HG02759 (cell line): ENCODE results near the gene SPATA12.
A peak's percentile ranks its signal among the peaks of the same experiment; 100 is the strongest.

Source experiments
- ATAC-seq: cut with Tn5 transposase; IDR thresholded peaks from one replicate; pipeline ENCODE4 v1.9.1; 2021; ENCODE audit warnings: mild to moderate bottlenecking, moderate library complexity; ENCODE audit not compliant: unreplicated experiment

SPATA12 gene, protein sequence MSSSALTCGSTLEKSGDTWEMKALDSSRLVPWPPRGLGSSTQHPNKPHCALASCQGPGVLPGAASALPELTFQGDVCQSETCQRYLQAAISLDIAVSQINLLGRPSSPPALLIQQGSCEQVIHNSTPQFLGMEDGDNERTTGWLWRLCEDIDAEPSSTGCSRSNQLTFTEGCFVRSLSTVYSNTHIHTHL

DNA sequence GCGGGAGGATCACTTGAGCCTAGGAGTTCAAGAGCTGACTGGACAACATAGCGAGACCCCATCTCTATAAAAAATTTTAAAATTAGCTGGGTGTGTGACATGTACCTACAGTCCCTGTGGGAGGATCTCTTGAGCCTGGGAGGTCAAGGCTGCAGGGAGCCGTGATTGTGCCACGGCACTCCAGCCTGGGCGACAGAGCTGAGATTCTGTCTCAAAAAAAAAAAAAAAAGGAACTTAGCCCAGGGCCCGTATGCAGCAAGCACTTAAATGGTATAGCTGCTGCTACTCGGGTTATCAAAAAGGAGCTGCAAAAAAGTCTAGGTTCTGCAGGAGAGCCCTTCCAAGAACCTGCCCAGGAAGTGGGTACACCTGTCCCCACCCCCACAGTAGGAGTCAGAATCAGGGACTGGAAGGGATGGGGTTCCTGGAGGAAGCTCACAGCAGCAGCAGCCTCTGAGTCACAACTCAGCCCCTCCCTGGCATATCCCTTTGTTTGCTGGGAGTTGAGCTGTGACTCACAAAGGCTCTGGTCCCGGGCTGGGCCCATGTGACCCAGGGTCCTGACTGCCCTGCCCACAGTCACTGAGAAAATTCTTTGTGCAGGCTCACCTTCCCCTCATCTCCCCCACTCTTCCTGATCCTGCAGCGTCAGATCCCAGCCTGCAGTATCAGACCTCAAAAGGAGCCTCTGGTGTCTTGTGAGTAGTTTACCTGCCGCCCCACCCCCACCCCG is at the start of gene SPATA12:
Gene SPATA12 (plus strand): TSS at position 576 of the 733 bp plus-strand sequence. CDS start 13,031 bp downstream, outside the sequence.
- no peak for ATAC-seq

DNA sequence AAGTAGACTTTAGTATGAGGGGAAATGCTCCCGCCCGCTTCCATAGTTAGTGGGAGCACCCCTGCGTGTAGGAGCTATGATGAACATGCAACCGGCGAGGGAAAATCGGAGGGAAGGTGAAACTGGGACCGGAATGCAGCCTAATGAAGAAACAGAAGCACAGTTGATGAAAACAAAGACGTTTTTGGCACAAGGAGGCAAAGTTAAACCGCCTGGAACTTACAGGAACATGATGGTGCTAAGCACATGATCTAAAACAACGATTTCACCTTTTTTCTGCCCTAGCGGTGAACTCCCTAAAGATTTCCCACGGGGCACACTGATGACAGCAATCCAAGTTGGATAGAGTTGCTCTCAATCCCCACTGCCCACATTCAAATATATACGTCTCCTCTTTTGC is 49.4 kb upstream of the SPATA12 start:
- no peak for ATAC-seq

DNA sequence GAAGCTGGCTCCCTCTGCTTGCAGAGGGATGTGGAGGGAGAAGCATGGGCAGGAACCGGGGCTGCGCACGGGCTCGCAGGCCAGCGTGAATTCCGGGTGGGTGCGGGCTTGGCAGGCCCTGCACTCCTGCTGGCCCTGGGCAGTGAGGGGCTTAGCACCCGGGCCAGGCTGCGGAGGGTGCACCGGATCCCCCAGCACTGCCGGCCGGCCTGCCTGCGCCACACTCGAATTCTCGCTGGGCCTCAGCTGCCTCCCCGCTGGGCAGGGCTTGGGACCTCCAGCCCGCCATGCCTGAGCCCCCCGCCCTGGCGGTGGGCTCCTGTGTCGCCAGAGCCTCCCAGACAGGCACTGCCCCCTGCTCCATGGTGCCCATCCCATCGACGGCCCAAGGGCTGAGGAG is 47.6 kb upstream of the SPATA12 start:
- no peak for ATAC-seq

DNA sequence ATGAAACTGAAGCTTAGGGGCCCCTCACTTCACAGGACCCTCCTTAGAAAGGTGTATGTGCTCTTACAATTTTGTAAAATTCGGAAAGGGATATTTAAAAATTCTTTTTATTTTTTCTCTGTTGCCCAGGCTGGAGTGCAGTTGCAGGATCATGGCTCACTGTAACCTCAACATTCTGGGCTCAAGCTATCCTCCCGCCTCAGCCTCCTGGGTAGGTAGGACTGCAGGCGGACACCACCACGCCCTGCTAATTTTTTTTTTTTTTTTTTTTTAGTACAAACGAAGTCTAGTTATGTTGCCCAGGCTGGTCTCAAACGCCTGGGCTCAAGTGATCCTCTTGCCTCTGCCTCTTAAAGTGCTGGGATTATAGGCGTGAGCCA is 45.1 kb upstream of the SPATA12 start:
- no peak for ATAC-seq

DNA sequence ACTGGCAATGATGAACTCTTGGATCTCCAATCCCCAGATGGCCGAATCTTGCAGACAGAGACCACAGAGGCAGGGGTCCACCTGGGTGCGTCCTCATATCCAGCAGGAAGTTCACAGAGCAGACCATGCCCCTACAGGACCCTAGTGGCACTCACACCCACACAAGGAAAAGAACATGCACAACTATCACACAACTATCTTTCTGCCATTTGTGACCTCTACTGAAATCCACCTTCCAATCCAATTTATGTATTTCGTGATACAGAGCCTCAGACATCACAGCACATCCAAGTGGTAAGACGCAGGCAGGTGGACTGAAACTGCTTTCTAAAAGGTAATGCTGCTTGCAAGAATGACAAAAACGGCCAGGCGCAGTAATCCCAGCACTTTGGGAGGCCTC is 44.6 kb upstream of the SPATA12 start:
- no peak for ATAC-seq

DNA sequence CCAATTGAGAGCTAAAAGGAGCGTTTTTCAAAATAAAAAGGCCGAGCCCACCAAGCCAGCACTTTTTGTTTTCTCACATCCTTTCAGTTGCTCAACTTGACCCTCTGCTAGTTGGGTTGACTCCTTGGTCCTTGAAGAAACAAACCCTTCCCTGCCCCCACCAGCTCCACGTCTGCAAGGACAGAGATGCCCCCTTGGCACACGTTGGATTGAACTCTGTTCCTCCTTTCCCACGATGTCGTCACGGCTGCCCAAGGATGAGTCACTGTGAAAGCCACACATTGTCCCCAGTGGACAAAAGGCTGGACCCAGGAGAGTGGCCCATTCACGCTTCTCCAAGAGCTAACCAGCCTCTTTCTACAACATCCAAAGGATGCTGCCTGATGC is 43.0 kb upstream of the SPATA12 start:
- ATAC-seq: no peak

DNA sequence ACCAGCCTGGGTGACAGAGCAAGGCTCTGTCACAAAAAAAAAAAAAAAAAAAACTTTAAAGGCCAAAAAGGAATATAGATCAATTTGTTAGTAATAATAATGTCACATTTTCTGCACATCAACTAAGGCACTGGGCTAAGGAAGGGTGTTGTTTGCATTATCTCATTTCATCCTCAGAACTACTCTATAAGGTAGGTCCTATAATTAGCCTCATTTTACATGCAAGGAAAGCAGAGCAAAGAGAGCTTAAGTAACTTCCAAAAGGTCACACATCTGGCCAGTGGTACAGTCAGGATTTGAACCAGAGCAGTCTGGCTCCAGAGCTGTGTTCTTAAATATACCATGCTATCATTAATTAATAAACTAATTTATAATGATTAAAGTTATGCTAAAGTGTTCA is 42.2 kb upstream of the SPATA12 start:
- ATAC-seq: no peak

DNA sequence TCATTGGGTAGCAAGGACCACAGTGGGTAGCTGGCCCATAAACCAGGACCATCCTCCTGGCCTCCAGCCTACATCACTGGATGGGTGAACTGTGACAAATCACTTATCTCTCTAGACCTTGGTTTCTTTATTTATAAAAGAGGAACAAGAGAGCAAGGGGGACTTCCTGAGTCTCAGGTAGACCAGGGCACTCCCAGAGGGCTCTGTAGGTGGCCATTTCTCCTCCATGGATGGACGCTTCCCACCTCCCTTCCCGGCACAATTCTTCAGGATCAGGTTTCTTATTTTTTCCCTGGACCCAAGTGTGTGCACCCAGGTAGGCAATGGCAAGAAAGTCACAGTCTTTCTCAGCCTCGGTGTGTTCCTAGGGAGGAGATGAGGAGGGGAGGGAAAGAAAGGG is 41.4 kb upstream of the SPATA12 start:
- ATAC-seq: peak; percentile 45

DNA sequence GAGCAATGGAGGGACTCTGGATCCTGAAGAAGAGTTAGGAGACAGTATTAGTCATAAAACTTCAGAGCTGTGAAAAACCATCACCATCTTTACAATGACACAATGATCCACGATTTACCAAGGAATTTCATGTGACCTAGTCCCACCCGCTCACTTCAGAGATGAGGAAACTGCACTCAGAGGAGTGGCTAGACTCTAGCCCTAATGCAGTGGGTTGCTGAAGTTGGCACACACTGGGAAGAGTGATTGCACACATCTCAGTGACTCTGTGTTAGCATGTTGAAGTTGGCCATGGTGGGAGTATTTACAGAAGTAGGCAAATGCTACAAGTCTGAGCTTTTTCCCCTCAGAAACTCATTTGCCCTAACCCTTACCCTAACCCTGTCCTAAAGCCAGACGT is 35.2 kb upstream of the SPATA12 start:
- ATAC-seq: no peak

DNA sequence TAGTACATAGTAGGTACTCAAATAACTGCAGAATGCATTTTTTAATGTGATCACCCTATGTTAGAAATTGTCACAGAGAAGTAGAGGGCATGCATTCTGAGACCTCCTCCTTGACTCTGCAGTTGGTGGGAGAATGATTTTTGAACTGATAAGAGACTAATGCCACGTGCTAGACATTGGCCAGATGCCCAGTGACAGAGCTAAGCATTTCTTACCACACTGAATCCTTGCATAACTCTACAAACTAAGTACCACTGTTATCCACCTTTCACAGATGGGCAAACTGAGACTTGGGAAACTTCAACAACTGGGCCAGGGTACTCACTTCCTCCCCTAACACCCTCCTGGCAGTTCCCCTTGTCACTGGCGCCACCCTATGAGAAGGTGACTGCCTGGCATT is 33.5 kb upstream of the SPATA12 start:
- no peak for ATAC-seq

DNA sequence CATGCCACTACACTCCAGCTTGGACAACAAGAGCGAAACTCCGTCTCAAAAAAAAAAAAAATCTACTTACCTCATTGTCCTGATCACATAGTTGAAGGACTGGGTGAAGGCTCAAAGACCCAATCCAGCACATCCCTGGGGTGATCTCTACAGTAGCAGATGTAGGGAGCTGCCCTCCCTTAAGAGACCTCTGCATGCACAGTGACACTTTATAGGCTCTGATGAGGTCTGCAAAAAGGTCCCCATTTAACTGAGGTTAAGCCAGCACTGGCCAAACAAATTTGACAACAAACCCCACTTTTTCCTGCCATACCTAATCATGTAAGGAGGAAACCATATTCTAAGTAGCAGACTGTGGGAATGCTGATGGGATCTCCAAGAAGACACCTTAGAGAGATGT is 31.1 kb upstream of the SPATA12 start:
- no peak for ATAC-seq

DNA sequence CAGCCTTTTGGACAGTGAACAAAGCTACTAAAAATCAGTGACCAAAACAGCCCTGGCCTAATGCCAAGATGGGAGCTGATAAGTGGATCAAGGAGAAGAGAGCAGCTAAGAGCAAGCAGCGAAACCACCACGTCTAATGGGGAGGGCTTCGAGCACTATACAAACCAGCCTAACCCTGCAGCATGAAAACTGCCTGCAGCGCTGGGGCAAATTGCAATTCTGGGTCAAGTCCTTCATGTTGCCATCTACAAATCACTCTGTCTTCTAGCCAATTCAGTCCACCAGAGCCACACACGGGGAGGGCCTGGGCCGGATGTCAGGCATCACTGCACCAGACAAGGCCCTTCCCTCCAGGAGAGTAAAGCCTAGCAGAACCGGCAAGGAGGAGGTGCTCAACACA is 30.5 kb upstream of the SPATA12 start:
- ATAC-seq: no peak

DNA sequence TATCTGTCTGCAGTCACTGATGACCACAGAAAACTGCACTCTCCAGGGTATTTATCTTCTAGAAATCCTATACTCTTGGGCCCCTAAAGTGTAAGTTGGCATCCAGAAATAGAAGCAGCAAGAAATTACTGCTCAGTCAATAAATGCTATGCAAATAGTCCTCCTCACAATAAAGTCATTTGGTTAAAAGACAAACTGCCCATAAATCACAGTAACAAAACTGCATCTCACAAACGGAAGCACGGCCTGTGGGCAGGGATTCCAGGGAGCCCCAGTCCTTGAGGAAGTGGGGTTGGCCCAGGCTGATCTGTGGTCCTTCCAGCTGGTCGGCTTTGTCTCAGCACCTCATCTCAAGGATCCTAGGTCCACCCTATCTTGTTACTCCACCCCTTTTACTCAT is 29.7 kb upstream of the SPATA12 start:
- ATAC-seq: no peak

DNA sequence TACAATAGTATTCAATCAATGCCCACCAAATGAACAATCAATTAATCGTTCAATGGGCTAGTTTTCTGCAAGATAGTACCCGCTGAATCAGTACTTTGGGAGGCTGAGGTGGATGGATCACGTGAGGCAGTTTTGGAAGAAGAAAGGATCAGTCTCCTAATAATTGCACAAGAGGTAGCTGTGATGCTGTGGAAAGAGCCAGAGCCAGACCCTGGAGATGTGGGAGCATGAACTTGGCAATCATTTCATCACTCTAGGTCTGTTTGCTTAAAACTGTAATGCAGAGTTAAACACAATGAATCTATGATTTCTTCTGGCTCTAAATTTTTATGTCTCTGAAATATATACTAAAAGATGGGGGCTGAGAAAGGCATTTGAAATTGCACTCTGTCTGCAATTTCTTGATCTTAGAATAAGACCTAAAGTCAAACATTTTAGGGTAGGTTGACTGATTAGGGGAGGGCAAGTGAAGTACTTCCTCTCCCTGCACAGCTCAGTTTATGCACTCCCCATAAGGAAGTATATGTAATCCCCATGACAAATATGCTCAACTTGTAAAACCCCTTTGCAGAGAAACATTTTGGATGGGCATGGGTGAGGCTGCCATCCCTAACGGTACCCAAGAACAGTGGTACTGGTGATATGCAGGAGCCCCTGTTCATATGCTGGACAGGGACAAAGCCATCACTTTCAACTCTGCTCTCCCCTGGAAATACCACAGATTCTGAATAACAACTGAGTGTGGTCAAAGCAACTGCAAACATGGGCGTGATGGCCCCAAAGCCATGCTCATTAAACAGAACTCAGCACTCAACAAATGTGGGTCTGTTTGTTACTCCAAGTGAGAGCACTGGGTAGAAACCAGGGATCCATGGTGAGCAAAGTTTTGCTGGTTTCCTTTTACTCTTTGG is 28.6 kb upstream of the SPATA12 start:
- no peak for ATAC-seq

DNA sequence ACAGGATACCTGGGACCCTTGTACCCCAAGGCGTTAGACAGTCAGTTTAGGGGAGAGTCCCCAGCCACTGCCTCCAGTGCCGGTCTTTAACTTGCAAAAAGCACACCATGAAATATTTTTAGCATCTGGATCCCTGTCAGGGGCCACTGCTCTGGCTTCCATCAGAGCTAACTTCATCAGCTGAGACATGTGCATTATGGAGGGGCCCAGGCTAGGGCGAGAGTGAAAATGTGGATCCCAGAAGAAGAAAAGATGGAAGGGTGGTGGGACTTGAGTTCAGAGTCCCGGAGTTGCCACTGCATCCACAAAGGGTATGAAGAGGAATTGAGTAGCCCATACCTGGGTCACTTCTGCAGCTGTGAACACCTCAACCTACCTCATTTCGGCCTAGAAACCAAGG is 23.5 kb upstream of the SPATA12 start:
- ATAC-seq: no peak

DNA sequence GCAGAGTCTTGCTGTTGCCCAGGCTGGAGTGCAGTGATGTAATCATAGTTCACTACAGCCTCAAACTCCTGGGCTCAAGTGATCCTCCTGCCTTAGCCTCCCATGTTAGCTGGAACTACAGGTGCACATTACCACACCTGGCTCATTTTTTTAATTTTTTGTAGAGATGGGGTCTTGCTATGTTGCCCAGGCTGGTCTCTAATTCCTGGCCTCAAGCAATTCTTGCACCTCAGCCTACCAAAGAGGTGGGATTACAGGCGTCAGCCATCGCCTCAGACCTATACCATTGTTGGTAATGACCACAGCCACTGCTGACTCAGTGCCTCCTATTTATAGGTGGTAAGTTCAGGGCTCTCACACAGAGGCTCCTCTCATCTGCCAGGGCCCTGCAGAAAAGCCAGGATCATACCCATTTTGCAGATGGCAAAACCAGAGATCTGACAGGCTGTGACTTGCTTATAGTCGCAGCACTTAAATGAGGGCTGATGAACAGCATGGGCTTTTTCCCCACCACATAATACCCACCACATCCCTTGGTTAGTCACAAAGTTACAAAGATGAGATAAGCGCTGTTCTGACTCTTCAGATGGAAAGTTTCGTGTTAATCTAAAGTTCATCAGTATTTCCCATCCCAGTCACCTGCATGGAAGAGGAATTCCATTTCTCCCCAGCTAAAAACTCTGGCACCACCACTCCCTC is 21.8 kb upstream of the SPATA12 start:
- no peak for ATAC-seq

DNA sequence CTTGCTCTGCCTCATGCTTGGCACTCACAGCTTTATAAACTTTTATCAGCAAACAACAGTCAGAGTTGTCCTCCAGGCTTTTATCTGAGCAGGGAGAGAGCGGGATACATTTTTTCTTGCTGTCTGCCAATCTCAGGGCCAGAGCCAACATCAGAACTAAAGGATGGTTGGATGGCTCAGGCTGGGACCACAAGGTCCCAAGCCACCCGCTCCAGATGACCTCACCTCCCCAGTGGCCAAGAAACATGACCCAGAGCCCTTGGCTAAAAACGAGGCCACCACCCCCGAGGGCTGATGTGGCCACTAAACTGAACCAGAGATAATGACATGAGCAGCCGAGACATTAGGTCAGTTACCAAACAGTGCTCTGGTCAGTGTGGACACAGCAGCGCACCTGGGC is 18.8 kb upstream of the SPATA12 start:
- ATAC-seq: no peak

DNA sequence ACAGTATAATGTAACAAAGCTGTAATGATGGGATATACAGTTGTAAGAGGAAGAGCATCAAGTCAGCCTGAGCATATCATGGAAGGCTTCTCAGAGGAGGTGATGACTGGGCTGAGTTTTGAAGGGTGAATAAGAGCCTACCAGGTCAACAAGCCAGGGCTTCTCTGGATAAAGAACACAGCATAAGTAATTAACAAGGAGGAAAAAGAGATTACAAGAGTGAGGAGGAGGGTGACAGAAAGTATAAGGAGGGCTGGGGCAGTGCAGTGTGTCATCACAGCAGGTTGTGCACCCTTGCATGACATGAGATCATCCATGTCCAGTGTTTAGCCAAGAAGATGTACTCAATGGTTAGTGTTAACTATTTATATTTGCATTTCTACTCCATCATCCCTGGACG is 16.9 kb upstream of the SPATA12 start:
- ATAC-seq: no peak

DNA sequence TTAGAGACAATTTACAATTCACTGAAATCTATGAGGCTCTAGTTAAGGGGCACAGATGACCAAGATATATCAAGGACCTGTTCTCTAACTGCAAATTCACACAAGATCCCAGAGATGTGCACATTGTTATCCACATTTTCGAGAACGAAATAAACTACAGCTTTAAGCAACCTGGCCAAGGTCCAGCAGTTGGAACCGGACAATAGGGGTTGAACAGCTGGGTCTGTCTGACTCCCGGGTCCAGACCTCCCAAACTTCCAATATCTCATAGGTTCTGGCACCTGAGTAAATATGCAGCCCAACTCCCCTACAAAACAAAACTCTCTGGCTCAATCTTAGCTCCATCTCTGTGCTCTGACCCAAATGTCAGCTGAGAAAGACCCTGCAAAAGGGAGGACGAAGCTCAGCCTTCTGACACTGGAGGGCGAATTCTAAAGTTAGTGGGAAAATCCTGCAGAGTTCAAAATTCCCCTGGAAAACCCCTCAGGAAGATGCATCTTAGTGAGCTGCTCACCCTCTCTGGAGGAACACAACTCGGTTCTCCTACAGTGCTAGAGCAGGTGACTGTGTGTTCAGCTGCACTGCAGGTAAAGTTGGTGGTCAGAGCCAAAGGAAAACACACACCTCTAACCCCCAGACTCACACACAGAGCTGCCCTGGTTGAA is 14.2 kb upstream of the SPATA12 start:
- no peak for ATAC-seq

DNA sequence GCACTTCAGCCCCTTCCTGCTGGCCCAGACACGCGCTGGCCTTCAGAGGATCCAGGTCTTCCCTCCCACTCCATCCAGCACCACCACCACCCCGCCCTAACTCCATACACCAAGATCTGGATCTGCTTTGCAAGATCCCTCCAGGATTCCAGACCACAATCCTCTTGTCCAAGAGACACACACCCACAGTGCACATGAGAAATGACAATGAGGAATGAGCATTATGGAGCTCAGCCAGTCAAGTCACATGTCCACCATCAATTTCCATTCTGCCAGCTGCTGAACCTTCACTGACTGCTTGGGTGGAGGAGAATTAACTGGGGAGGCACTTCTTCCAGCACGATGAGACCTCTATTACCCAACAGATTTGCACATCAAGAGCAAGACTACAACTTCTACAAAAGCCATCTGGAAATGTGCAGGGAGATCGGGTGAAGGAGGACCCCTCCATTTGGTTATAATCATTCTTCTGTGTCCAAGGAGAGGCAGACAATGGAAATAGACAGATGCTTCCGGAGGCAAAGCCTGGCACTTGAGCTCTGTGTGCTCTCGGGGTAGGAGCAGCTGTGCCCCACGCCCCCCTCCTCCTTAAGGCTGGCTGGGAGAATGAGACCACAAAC is 12.3 kb upstream of the SPATA12 start:
- no peak for ATAC-seq
